Thyroid gland (tissue), 4 donors: ENCODE results near the gene DLD. TPM values are rescaled to one million over a fixed set of nuclear protein-coding genes. Genes with fewer than 3 reads are reported as not detected.

Experiments
- DNase-seq, 2 donors: peaks; one replicate each; pipeline ENCODE4 v3.0.0-alpha.2; 2019
- H3K27ac ChIP-seq, 3 donors: fragments of 200-600 bp; sonication (generic); 1 replicate in 2 of 3; 2 replicates in 1 of 3; pipeline ENCODE4 v1.5.1; 2016 to 2019; ENCODE audit warnings: mild to moderate bottlenecking in 1 of 3, moderate library complexity in 1 of 3
- H3K27me3 ChIP-seq: fragments of 200-600 bp; sonication (generic); one replicate; pipeline ENCODE4 v1.5.1; 2019
- H3K36me3 ChIP-seq, 2 donors: fragments of 200-600 bp; sonication (generic); one replicate each; pipeline ENCODE4 v1.5.1; 2016 to 2019
- H3K4me1 ChIP-seq, 2 donors: fragments of 200-600 bp; sonication (generic); one replicate each; pipeline ENCODE4 v1.5.1; 2017 to 2019
- H3K4me3 ChIP-seq, 3 donors: fragments of 200-600 bp; sonication (generic); replicated peaks in 1 of 3; 1 replicate in 2 of 3; 2 replicates in 1 of 3; pipeline ENCODE4 v1.5.1; 2016; ENCODE audit warnings: mild to moderate bottlenecking in 1 of 3
- H3K9me3 ChIP-seq: fragments of 200-600 bp; sonication (generic); one replicate; pipeline ENCODE4 v1.5.1; 2017
- CTCF ChIP-seq, 6 experiments: fragments of 200-600 bp in 3 of 6; fragments of 450-650 bp in 3 of 6; sonication (generic) in 3 of 6; IDR thresholded peaks; one replicate each; pipeline ENCODE4 v1.5.1; 2016 to 2019; ENCODE audit warnings: antibody characterized with exemption in 6 of 6, mild to moderate bottlenecking in 2 of 6, inconsistent platforms in 1 of 6, moderate library complexity in 1 of 6
- POLR2A ChIP-seq, 2 donors: fragments of 450-650 bp; IDR thresholded peaks; one replicate each; pipeline ENCODE4 v1.6.1; 2017; ENCODE audit warnings: antibody characterized with exemption in 2 of 2, mild to moderate bottlenecking in 2 of 2, moderate library complexity in 1 of 2
- WGBS, 2 donors: methylation state at CpG; one replicate each; pipeline ENCODE4 v1.1.5; 2017; 5-methylcytosine and 5-hydroxymethylcytosine counted together
- intact Hi-C: fragments of 100-400 bp; cut with DNase I; formaldehyde crosslinking; loops from one replicate; pipeline ENCODE4 v1.15.1; 2023
- total RNA-seq, 4 donors: library from RNA; depleted of rRNA; stranded (reverse); fragments of >200 nt; gene quantifications; one replicate each; pipeline ENCODE4 v1.2.3, GENCODE V29; 2016

The DLD gene
- total RNA-seq, 4 donors from 2014 or later = 108 to 343 (median 213) TPM

- peak; percentile 14 for DNase-seq
- no peak overlapping the region for H3K27ac ChIP-seq
- no peak overlapping the region for H3K4me3 ChIP-seq
- no peaks in the 10 kb centered on the region for H3K9me3 ChIP-seq
- no peaks in the 10 kb centered on the region for H3K27me3 ChIP-seq
- H3K4me1 ChIP-seq = peaks cover 9 to 25% of the 10 kb centered on the region in 2 donors
- no peak for TF ChIP-seq CTCF (IDR thresholded peaks at IDR 0.05)
- TF ChIP-seq POLR2A (IDR thresholded peaks at IDR 0.05) = no peak
- intact Hi-C loops = no loop called here
- WGBS, 2 donors = 55 to 56% methylated on average over 4 of the region's 4 CpGs
- no peaks in the 10 kb centered on the region for H3K36me3 ChIP-seq
Observed at GRCh38 chr7:107854989-107855388, 36.0 kb upstream of the DLD start.

- H3K27ac ChIP-seq = peak overlapping the region in 1 of 3 donors; percentile 53
- no peaks in the 10 kb centered on the region for H3K36me3 ChIP-seq
- TF ChIP-seq POLR2A (IDR thresholded peaks at IDR 0.05) = no peak
- TF ChIP-seq CTCF (IDR thresholded peaks at IDR 0.05) = no peak
- H3K9me3 ChIP-seq = no peaks in the 10 kb centered on the region
- H3K4me1 ChIP-seq = peaks cover 9 to 39% of the 10 kb centered on the region in 2 donors
- intact Hi-C loops = no loop called here
- no peaks in the 10 kb centered on the region for H3K27me3 ChIP-seq
- DNase-seq = no peak
- WGBS, 2 donors = 52 to 73% methylated on average over 4 of the region's 4 CpGs
- no peak overlapping the region for H3K4me3 ChIP-seq
Observed at GRCh38 chr7:107856806-107857540, 34.0 kb upstream of the DLD start.

GRCh38 chr7:107857541-107857912, 33.5 kb upstream of the DLD start:
- H3K9me3 ChIP-seq = no peaks in the 10 kb centered on the region
- H3K4me1 ChIP-seq = peaks cover 9 to 36% of the 10 kb centered on the region in 2 donors
- intact Hi-C loops = no loop called here
- H3K36me3 ChIP-seq = no peaks in the 10 kb centered on the region
- WGBS, 2 donors = 70 to 88% methylated on average over 2 of the region's 2 CpGs
- H3K4me3 ChIP-seq = no peak overlapping the region
- H3K27ac ChIP-seq = peak overlapping the region in 1 of 3 donors; percentile 53
- no peaks in the 10 kb centered on the region for H3K27me3 ChIP-seq
- TF ChIP-seq CTCF (IDR thresholded peaks at IDR 0.05) (no peak), POLR2A (IDR thresholded peaks at IDR 0.05) (no peak)
- no peak for DNase-seq

- Histone ChIP-seq H3K36me3 (no peaks in the 10 kb centered on the region), H3K4me3 (no peak overlapping the region), H3K4me1 (peaks cover 9 to 36% of the 10 kb centered on the region in 2 donors), H3K27me3 (no peaks in the 10 kb centered on the region), H3K27ac (no peak overlapping the region), H3K9me3 (no peaks in the 10 kb centered on the region)
- TF ChIP-seq POLR2A (IDR thresholded peaks at IDR 0.05) = no peak
- TF ChIP-seq CTCF (IDR thresholded peaks at IDR 0.05) = no peak
- intact Hi-C loops = no loop called here
- WGBS, 2 donors = 94 to 95% methylated on average over 5 of the region's 5 CpGs
- DNase-seq = no peak
Observed at GRCh38 chr7:107858280-107858679, 32.7 kb upstream of the DLD start.

GRCh38 chr7:107860279-107860961, 30.6 kb upstream of the DLD start:
- DNase-seq = no peak
- Histone ChIP-seq H3K27me3 (no peaks in the 10 kb centered on the region), H3K9me3 (no peaks in the 10 kb centered on the region), H3K27ac (peak overlapping the region in 1 of 3 donors; percentile 46), H3K4me3 (no peak overlapping the region), H3K36me3 (no peaks in the 10 kb centered on the region), H3K4me1 (peaks cover 9 to 30% of the 10 kb centered on the region in 2 donors)
- intact Hi-C loops = no loop called here
- TF ChIP-seq POLR2A (IDR thresholded peaks at IDR 0.05) (no peak), CTCF (IDR thresholded peaks at IDR 0.05) (no peak)
- WGBS, 2 donors = 89 to 90% methylated on average over 9 of the region's 9 CpGs
